IPS-18c (cell line): ENCODE measurements around the gene HSDL2.

ENCODE experiments used
- H3K4me3 ChIP-seq: 2 replicates; pipeline ENCODE4 v1.7.0; 2013; ENCODE audit warnings: low read depth, mild to moderate bottlenecking, low read length, moderate library complexity; ENCODE audit not compliant: insufficient read depth
- H3K9me3 ChIP-seq: one replicate; pipeline ENCODE4 v1.6.1; 2013; ENCODE audit warnings: mild to moderate bottlenecking, low read length, moderate library complexity; ENCODE audit not compliant: control insufficient read depth, insufficient read depth

Gene HSDL2

DNA sequence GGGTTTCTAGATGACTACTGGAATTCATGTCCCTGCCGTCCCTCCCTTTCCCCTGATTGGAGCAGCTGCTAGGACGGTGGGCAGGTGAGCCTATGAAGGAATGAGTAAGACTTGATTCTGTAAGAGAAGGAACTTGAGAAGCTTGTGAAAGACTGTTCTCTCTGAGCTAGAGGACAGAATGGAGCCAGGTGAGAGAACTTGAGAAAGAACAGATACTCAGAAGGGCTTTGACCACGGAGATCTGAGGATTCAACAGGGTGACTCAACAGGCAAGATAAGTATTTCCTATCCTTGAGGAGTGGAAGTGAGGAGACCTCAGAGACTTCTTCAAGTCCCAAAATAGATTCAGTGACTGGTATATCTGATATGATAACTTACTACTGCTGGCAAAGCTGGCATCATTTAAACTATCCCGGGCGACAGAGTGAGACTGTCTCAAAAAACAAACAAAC is 41.9 kb downstream of the HSDL2 start:
- H3K4me3 ChIP-seq, result no peak overlapping the region
- no peaks in the 10 kb centered on the region for H3K9me3 ChIP-seq

DNA sequence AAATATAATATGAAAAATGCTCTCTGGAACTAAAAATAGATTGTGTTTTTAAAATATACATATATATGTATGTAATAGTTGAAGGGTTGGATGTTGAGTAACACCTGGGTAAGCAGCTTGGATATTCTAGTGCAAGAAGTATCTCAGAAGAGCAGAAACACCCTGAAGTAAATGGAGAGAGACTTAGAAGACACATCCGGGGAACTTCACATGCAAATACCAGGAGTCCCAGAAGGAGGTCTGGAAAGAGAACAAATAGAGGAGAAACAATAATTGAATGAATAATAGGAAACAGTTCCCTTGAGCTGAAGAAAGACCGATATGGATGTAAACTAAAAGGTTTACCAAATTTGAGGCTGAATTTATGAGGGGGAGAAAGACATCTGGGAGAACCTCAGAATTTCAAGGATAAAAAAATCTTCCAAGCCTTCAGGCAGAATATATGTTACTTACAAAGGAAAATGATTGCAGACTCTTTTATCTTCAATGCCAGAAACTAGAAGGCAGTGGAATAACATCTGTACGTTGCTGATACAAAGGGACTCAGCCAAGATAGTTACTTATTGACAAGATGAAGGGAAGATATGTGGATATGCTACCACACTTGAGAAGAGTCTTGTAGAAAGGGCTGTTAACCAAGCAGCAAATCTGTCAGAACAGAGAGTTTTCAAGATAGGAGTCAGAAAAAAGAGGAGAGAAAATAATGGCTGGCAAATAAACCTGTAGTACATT is 42.7 kb downstream of the HSDL2 start:
- no peak overlapping the region for H3K4me3 ChIP-seq
- no peaks in the 10 kb centered on the region for H3K9me3 ChIP-seq

DNA sequence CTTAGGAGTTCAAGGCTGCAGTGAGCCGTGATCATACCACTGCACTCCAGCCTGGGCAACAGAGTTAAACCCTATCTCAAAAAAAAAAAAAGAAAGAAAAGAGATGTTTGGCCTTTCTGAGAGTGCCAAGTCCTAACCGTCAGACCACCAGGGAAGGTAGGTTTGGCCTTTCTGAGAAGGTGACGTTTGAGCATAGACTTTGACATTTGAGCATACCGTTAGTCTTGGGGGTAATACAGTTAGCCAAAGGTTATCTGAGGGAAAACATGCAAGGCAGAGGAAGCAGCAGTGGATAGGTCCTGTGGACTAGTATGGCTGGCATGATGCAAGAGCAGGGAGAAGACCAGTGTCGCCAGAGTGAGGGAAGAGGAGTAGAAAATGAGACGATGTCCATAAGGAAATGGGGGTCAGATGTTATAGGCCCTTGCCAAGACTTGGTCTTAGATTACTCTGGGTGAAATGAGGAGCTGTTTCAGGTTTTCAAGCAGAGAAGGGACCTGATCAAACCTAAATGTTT is 50.2 kb downstream of the HSDL2 start:
- Histone ChIP-seq H3K4me3 (no peak overlapping the region), H3K9me3 (no peaks in the 10 kb centered on the region)

DNA sequence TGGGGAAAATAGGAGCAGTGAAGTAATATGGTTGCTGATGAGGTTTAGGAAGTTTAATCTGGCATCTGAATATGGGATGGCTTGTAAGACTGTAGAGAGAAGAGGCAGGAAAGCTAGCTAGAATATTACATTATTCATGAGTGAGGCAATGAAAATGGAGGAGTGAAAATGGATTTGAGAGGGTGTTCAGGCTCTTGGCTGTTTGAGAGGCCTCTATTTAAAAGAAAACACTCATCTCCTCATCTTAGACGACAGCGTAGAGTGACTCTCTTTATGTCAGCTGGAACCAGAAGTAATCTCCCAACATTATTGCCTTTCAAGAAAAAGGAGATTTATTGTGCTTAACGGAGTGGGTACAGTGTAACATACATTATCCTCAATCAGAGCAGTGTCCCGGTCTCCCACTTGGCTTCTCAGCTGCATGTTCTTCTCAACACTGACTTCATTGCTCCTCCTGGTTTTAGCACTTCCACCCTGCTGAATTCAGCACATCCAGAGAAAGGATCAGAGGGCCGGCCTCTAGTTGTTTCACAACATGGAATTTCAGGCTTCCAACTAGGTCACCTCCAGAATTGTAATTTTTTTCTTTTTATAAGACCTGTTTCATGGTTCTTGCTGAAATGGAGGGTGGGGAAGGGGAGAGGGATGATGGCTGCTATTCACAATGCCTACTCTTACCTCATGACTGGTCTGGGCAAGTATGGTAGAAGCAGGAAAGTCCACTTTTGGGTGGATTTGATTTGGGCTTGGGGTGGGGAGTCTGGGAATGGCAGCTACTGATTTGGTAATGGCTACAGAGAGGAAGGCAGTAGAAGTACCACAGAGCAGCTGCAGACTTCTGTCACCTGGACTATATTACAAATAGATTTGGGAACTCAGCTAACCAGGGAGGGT is 53.8 kb downstream of the HSDL2 start:
- Histone ChIP-seq H3K9me3 (no peaks in the 10 kb centered on the region), H3K4me3 (no peak overlapping the region)

DNA sequence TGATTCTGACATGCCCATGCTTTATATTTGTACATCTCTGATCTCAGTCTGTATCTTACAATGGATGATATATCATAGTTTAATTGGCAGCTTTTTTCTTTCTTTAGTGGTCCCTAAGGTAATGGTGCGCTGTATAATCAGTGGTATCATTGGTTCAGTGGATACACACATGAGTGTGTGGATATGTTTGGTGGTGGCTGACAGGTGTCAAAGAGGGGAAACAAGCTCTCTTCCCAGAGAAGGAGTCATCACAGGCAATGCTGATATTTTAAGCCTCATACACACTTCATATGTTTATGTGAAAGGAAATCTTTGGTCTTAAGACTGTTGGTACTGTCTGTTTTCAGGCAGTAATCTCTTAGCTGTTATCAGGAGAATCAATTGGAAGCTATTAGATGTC is 54.6 kb downstream of the HSDL2 start:
- H3K4me3 ChIP-seq, result no peak overlapping the region
- H3K9me3 ChIP-seq, result no peaks in the 10 kb centered on the region

DNA sequence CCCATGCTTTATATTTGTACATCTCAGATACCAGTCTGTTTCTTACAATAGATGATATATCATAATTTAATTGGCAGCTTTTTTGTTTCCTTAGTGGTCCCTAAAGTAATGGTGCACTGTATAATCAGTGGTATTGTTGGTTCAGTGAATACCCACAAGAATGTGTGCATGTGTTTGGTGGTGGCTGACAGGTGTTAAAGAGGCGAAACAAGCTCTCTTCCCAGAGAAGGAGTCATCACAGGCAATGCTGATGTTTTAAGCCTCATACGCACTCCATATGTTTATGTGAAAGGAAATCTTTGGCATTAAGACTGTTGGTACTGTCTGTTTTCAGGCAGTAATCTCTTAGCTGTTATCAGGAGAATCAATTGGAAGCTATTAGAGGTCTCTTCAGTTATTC is 57.5 kb downstream of the HSDL2 start:
- Histone ChIP-seq H3K9me3 (no peaks in the 10 kb centered on the region), H3K4me3 (no peak overlapping the region)

DNA sequence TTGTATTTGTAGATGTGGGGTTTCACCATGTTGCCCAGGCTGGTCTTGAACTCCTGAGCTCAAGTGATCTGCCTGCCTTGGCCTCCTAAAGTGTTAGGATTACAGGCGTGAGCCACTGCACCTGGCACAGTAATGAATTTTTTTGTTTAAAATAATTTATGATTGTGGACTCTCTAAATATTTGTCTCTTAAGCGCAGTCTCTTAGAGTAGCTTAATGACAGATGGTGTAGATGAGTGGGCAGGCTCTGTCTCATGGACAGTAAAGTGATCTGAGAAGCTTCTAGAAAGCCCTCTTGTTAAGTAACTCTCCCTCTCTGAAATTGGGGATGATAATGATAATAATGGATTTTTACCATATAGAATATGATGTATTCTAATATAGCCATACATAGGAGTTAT is 59.3 kb downstream of the HSDL2 start:
- H3K4me3 ChIP-seq, result no peak overlapping the region
- no peaks in the 10 kb centered on the region for H3K9me3 ChIP-seq

DNA sequence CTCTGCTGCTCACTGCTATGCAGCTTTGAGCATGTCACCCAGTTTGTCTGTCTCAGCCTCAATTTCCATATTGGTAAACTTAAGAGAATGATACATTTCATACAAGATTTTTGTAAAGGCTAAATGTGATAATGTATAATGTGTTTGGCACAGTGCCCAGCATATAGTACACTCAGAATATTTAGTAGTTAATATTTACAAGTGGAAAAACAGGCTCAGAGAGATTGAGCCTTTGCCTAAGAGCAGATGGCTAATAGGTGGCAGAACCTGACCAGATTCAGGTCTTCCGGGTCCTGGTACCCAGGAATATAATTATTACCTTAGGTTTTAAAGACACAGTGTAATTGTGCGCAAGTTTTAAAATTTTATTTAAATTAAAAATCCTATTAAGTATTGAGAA is 59.9 kb downstream of the HSDL2 start:
- no peak overlapping the region for H3K4me3 ChIP-seq

DNA sequence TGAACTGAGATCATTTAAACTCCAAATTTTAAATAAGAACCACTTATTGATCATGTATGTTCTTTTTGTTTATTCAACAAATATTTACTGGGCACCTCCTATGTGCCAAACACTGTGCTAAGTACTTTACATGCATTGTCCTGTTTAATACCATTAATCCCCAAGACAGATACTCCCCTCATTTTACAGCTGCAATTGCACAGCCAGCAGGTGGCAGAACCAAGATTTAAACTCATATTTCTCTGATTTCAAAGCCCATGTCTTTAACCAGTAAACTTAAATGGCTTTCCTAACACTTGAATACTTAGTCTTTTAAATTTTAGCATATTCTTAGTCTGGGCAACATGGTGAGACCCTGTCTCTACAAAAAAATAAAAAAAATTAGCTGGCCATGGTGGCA is 63.3 kb downstream of the HSDL2 start:
- Histone ChIP-seq H3K9me3 (no peaks in the 10 kb centered on the region), H3K4me3 (no peak overlapping the region)

More for the DNA sequence above, 59.9 kb downstream of the HSDL2 start:
- no peaks in the 10 kb centered on the region for H3K9me3 ChIP-seq

DNA sequence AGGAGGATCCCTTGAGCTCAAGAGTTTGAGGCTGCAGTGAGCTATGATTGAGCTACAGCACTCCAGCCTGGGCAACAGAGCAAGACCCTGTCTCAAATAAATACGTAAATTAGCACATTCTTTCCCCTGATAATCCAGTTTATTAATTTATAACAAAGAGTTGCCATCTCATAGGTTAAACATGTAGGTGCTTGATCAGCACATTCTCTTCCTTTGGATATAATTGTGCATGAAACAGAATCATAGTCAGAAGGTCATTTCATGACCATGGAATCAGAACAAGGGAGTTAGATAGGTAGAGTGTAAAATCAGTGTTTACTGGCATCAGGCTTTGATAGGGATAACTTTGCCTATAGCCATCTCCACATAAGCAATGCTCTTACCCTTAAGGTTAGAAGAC is 63.7 kb downstream of the HSDL2 start:
- Histone ChIP-seq H3K4me3 (no peak overlapping the region), H3K9me3 (no peaks in the 10 kb centered on the region)

DNA sequence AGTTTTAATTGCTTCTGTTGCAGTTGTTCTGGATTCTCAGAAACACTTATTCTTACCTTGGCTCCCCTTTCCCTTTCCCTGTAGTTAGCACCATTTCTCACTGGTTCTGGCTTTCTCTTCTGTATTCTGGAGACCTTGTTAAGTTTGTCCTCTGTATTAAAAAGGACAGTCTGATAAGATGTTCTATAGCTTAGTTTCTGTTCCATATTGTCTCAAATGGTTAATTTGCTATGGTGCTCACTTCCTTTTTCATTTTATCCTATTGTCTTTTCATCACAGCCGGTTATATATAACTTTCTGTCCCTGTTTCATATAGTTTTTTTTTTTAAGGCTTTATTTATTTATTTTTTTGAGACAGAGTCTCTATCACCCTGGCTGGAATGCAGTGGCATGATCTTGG is 65.3 kb downstream of the HSDL2 start:
- no peaks in the 10 kb centered on the region for H3K9me3 ChIP-seq
- H3K4me3 ChIP-seq, result no peak overlapping the region

DNA sequence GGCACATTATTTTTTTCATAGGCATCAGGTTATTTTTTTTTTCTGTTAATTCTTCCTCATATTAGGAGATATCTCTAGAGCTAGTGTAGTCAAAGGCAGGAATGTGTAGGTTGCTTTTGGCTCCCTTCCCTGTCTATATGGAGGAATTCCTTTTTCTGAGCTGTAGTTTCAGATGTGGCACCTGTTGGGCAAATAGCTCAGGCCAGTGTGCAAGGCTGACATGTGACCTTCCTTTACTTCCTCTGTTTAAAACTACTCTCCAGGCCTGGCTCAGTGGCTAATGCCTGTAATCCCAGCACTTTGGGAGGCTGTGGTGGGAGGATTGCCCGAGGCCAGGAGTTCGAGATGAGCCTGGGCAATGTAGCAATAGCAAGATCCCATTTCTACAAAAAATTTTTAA is 66.2 kb downstream of the HSDL2 start:
- Histone ChIP-seq H3K9me3 (no peaks in the 10 kb centered on the region), H3K4me3 (no peak overlapping the region)

DNA sequence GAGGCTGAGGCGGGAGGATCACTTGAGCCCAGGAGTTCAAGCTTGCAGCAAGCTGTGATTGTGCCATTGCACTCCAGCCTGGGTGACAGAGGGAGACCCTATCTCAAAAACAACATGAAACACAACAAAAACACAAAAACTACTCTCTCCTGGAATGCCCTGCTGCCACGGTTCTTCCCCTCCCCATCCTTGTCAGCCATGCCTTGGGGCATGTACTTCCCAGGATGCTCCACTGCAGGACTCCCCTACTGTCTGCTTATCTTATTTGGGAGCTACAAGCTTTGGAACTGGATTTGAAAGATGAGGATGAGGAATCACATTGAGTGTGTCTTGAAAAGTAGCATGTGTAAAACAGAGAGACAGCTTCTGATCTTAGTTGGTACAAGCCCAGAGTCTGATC is 66.6 kb downstream of the HSDL2 start:
- Histone ChIP-seq H3K9me3 (no peaks in the 10 kb centered on the region), H3K4me3 (no peak overlapping the region)

DNA sequence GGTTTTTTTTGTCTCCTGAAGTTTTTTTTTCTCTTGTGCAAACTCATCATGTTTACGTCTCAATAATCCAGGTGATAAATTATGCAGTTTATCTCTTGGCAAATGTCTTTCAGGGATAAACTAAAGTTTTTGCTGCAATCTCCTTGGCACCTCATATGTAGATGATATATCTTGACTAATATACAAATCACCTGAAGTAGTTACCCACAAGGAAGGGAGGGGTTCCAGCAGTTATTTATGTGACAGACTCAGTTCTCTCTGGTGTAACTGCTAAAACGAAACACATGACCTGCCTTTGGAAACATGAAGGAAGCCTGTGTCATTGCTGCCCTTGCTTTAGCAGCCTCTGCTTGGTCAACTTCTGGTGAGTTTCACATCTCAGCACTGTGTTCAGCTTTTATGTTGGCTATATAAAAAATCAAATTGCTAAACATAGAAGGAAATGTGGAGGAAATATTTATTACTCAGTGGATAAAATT is 67.4 kb downstream of the HSDL2 start:
- H3K9me3 ChIP-seq, result no peaks in the 10 kb centered on the region
- no peak overlapping the region for H3K4me3 ChIP-seq

DNA sequence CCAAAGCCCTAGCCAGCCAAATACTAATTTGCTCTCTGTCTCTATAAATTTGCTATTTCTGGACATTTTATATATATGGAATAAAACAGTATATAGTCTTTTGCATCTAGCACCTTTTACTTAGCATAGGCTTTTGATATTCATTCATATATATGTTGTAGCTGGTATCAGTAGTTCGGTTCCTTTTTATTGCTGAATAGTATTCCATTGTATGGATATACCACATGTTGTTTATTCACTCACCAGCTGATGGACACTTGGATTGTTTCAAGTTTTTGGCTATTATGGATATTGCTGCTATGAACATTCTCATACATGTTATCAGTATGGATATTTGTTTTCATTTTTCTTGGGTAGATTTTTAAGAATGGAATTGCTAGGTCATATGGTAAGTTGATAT is 82.9 kb downstream of the HSDL2 start:
- H3K9me3 ChIP-seq, result no peaks in the 10 kb centered on the region
- H3K4me3 ChIP-seq, result no peak overlapping the region

DNA sequence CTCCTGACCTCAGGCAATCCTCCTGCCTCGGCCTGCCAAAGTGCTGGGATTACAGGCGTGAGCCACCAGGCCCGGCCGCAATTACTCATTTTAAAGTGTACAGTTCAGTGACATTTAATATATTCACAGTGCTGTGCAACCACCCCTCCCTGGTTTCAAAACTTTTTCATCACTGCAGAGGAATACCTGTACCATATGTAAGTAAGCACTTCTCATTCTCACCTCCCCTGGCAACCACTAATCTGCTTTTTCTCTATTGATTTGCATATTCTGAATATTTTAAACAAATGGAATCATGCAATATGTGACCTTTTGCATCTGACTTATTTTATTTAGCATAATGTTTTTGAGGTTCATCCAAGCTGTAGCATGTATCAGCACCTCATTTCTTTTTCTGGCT is 85.4 kb downstream of the HSDL2 start:
- Histone ChIP-seq H3K9me3 (no peaks in the 10 kb centered on the region), H3K4me3 (no peak overlapping the region)

DNA sequence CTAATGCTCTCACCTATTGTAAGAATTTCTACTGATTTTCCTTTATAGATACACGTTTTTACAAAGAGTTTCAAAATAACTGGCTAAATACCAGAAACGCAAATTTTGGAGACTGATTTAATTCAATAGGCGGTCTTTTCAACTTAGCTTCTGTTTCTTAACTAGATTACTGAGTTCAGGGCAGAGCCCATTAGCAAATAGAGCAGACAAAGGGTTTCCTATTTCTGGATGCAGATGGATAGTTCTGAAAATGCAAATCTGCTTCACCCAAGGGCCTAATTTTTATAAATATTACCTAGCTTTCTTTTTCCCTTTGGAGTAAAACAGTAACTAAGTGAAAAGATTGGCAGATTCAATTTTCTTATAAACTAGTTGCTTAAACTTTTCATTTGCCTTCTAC is 93.1 kb downstream of the HSDL2 start:
- Histone ChIP-seq H3K9me3 (no peaks in the 10 kb centered on the region), H3K4me3 (no peak overlapping the region)

DNA sequence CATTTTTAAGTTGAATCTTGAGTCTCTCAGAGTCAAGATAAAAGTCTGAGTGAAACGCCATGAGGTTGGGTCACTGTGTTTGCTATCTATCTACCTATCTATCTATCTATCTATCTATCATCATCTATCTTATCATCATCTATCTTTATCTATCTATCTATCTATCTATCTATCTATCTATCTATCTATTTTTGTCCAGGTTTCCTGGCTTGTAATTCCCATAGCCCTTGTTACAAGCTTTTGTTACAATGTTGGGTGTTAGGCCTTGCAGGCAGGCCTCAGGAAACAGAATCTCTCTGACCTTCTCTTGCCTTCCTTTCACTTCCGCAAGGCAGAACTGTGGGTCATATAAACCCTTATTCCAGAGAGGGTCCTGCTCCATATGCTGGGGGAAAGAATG is 94.1 kb downstream of the HSDL2 start:
- H3K4me3 ChIP-seq, result no peak overlapping the region
- peaks cover 3% of the 10 kb centered on the region for H3K9me3 ChIP-seq
